RWPE2 (cell line): ENCODE measurements around the gene MTA1.

Experiments used
- ATAC-seq: fragments of 200-7000 bp; cut with Tn5 transposase; 3 replicates; pipeline ENCODE4 v1.9.1; 2021; ENCODE audit warnings: low read depth
- DNase-seq: peaks from one replicate; pipeline ENCODE4 v3.0.0-alpha.2; 2020; ENCODE audit warnings: low spot score
- H3K27ac ChIP-seq: fragments of 450-650 bp; 2 replicates; pipeline ENCODE4 v1.5.1; 2017; ENCODE audit warnings: mild to moderate bottlenecking; ENCODE audit not compliant: poor library complexity, severe bottlenecking
- H3K27me3 ChIP-seq: fragments of 250-450 bp; sonication (Bioruptor Pico); 2 replicates; pipeline ENCODE4 v1.5.1; 2021; ENCODE audit warnings: mild to moderate bottlenecking, moderate library complexity; ENCODE audit not compliant: insufficient read depth, poor library complexity, severe bottlenecking
- H3K36me3 ChIP-seq: fragments of 250-450 bp; sonication (Bioruptor Pico); 2 replicates; pipeline ENCODE4 v1.5.1; 2020; ENCODE audit warnings: low read depth, mild to moderate bottlenecking, moderate library complexity
- H3K4me1 ChIP-seq: fragments of 250-450 bp; sonication (Bioruptor Pico); 2 replicates; pipeline ENCODE4 v1.5.1; 2021; ENCODE audit warnings: mild to moderate bottlenecking, moderate library complexity; ENCODE audit not compliant: insufficient read depth, poor library complexity, severe bottlenecking
- H3K4me3 ChIP-seq: fragments of 250-450 bp; sonication (Bioruptor Pico); 2 replicates; pipeline ENCODE4 v1.5.1; 2021; ENCODE audit warnings: mild to moderate bottlenecking, moderate library complexity; ENCODE audit not compliant: severe bottlenecking
- H3K9me3 ChIP-seq: fragments of 250-450 bp; sonication (Bioruptor Pico); 2 replicates; pipeline ENCODE4 v1.5.1; 2021; ENCODE audit warnings: mild to moderate bottlenecking, moderate library complexity; ENCODE audit not compliant: severe bottlenecking
- CTCF ChIP-seq: fragments of 450-650 bp; IDR thresholded peaks from one replicate; pipeline ENCODE4 v1.5.1; 2017; ENCODE audit warnings: mild to moderate bottlenecking, moderate library complexity; ENCODE audit not compliant: poor library complexity, severe bottlenecking

Gene MTA1

GRCh38 chr14:105440992-105441391, 21.4 kb downstream of the MTA1 start:
- DNase-seq: no peak
- no peaks in the 10 kb centered on the region for H3K4me1 ChIP-seq
- no peak for ATAC-seq

GRCh38 chr14:105442125-105442524, 22.5 kb downstream of the MTA1 start:
- no peaks in the 10 kb centered on the region for H3K9me3 ChIP-seq
- ATAC-seq (no peak), DNase-seq (no peak)
- TF ChIP-seq CTCF: no peak
- peaks cover 39% of the 10 kb centered on the region for H3K36me3 ChIP-seq
- H3K4me1 ChIP-seq: no peaks in the 10 kb centered on the region
- no peak overlapping the region for H3K27ac ChIP-seq
- no peak overlapping the region for H3K4me3 ChIP-seq
- H3K27me3 ChIP-seq: no peaks in the 10 kb centered on the region

More at GRCh38 chr14:105440992-105441391, 21.4 kb downstream of the MTA1 start:
- no peak overlapping the region for H3K4me3 ChIP-seq
- no peaks in the 10 kb centered on the region for H3K27me3 ChIP-seq
- no peak for TF ChIP-seq CTCF
- H3K36me3 ChIP-seq: peaks cover 48% of the 10 kb centered on the region
- H3K27ac ChIP-seq: no peak overlapping the region
- no peaks in the 10 kb centered on the region for H3K9me3 ChIP-seq

- Histone ChIP-seq H3K27me3 (no peaks in the 10 kb centered on the region), H3K4me1 (no peaks in the 10 kb centered on the region), H3K9me3 (no peaks in the 10 kb centered on the region), H3K36me3 (peaks cover 39% of the 10 kb centered on the region), H3K27ac (no peak overlapping the region), H3K4me3 (no peak overlapping the region)
- ATAC-seq: no peak
- TF ChIP-seq CTCF: no peak
- DNase-seq: no peak
Measured at GRCh38 chr14:105442834-105443233, 23.2 kb downstream of the MTA1 start.

- Histone ChIP-seq H3K9me3 (no peaks in the 10 kb centered on the region), H3K27me3 (no peaks in the 10 kb centered on the region), H3K4me1 (no peaks in the 10 kb centered on the region), H3K4me3 (no peak overlapping the region), H3K36me3 (peaks cover 42% of the 10 kb centered on the region), H3K27ac (no peak overlapping the region)
- ATAC-seq (no peak), DNase-seq (no peak)
- TF ChIP-seq CTCF: no peak
Measured at GRCh38 chr14:105444859-105445258, 25.2 kb downstream of the MTA1 start.

- Histone ChIP-seq H3K9me3 (no peaks in the 10 kb centered on the region), H3K36me3 (peaks cover 46% of the 10 kb centered on the region), H3K4me3 (no peak overlapping the region), H3K4me1 (no peaks in the 10 kb centered on the region), H3K27me3 (no peaks in the 10 kb centered on the region), H3K27ac (no peak overlapping the region)
- no peak for DNase-seq
- no peak for ATAC-seq
- no peak for TF ChIP-seq CTCF
Measured at GRCh38 chr14:105445290-105445689, 25.7 kb downstream of the MTA1 start.
